HepG2 (cell line): ENCODE data around the gene EBF3.

Experiments
- BRCA1 ChIP-seq: sonication (generic); formaldehyde crosslinking; IDR thresholded peaks from 2 replicates; pipeline ENCODE4 v1.4.0; 2020; ENCODE audit warnings: missing genetic modification reagents
- CBX1 ChIP-seq: IDR thresholded peaks from one replicate; pipeline ENCODE4 v1.6.1; 2016; ENCODE audit warnings: antibody characterized with exemption, low read depth
- HNRNPL ChIP-seq: fragments of 200-400 bp; formaldehyde crosslinking; IDR thresholded peaks from 2 replicates; pipeline ENCODE4 v1.6.1; 2017; ENCODE audit warnings: mild to moderate bottlenecking, low read depth, low read length
- KDM4B ChIP-seq: sonication (generic); formaldehyde crosslinking; IDR thresholded peaks from 2 replicates; pipeline ENCODE4 v1.4.0; 2020; ENCODE audit warnings: missing genetic modification reagents
- NR2C2 ChIP-seq: sonication (generic); formaldehyde crosslinking; IDR thresholded peaks from 2 replicates; pipeline ENCODE4 v1.4.0; 2020; ENCODE audit warnings: missing genetic modification reagents, mild to moderate bottlenecking, moderate library complexity, borderline replicate concordance
- POLR2A ChIP-seq, 2 experiments: IDR thresholded peaks; 2 replicates each; pipeline ENCODE4 v1.6.1; 2011; ENCODE audit warnings: low read depth in 2 of 2, low read length in 2 of 2, mild to moderate bottlenecking in 1 of 2, moderate library complexity in 1 of 2; ENCODE audit not compliant: insufficient read depth in 1 of 2
- POLR2AphosphoS5 ChIP-seq: IDR thresholded peaks from 2 replicates; pipeline ENCODE4 v1.6.1; 2012; ENCODE audit warnings: low read depth, low read length
- SIX4 ChIP-seq: sonication (generic); formaldehyde crosslinking; IDR thresholded peaks from 2 replicates; pipeline ENCODE4 v1.4.0; 2020; ENCODE audit warnings: missing genetic modification reagents
- ZFP36L2 ChIP-seq: sonication (generic); formaldehyde crosslinking; IDR thresholded peaks from 2 replicates; pipeline ENCODE4 v1.4.0; 2020; ENCODE audit warnings: missing genetic modification reagents
- ZNF24 ChIP-seq: fragments of 450-650 bp; IDR thresholded peaks from 2 replicates; pipeline ENCODE4 v1.6.1; 2017; ENCODE audit warnings: antibody characterized with exemption, mild to moderate bottlenecking
- ZNF317 ChIP-seq: sonication (generic); formaldehyde crosslinking; IDR thresholded peaks from 2 replicates; pipeline ENCODE4 v1.5.0; 2020; ENCODE audit warnings: mild to moderate bottlenecking, missing genetic modification reagents
- ZNF780A ChIP-seq: sonication (generic); formaldehyde crosslinking; IDR thresholded peaks from 2 replicates; pipeline ENCODE4 v1.8.0; 2022; ENCODE audit warnings: mild to moderate bottlenecking, missing genetic modification reagents, moderate library complexity
- TF ChIP-seq, protein P1 (sequence below): sonication (generic); formaldehyde crosslinking; IDR thresholded peaks from 2 replicates; pipeline ENCODE4 v1.5.0; 2020; ENCODE audit warnings: mild to moderate bottlenecking, missing genetic modification reagents, moderate library complexity

DNA sequence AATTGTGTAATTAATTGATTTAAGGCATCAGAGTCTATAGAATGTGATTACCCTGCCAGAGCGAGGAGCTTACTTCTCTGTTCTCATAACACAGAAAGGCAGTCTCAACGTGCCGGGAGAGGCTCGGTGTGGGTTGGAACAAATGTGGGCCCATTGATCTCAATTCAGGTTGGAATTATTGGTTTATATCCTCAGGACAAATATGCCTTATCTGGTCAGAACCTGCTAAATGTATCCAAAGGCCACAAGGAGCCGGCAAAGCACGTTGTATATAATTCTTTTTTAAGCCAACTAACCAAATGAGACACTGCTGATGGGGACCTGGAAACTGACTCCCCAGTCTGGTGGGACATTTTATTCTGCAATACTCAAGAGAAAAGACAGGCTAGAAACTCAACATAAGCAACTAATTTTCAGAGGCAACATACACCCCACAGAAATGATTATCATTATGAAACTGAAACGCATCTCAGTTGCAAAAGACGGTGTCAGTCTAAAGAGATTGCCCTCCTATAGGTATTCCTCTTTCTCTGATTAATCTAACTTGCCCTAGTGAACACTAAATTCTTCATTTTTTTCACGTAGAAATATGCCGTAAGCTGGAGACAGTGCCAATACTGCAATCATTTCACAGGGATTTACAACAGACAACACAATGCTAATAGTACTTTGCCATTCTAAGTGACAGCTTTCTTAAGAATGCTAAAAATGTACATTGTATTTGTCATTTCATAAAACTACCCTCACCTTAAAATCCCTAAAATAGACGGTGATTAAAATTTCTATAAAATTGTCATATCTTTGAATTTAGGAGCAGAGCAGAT, 9.4 kb downstream of the EBF3 start:
- TF ChIP-seq SIX4 (CRISPR knock-in tag) (no peak), POLR2A (IDR thresholded peaks at IDR 0.05; ENCODE audit: insufficient read depth in 1 of 2, low read depth in 2 of 2, low read length in 2 of 2) (no peak), ZNF780A (CRISPR knock-in tag) (no peak), KDM4B (no peak), ZNF24 (no peak), ZNF317 (no peak), ZFP36L2 (CRISPR knock-in tag) (no peak), HNRNPL (no peak), BRCA1 (CRISPR knock-in tag) (no peak), POLR2AphosphoS5 (no peak), NR2C2 (CRISPR knock-in tag) (no peak), CBX1 (no peak)
- TF ChIP-seq, protein P1, sequence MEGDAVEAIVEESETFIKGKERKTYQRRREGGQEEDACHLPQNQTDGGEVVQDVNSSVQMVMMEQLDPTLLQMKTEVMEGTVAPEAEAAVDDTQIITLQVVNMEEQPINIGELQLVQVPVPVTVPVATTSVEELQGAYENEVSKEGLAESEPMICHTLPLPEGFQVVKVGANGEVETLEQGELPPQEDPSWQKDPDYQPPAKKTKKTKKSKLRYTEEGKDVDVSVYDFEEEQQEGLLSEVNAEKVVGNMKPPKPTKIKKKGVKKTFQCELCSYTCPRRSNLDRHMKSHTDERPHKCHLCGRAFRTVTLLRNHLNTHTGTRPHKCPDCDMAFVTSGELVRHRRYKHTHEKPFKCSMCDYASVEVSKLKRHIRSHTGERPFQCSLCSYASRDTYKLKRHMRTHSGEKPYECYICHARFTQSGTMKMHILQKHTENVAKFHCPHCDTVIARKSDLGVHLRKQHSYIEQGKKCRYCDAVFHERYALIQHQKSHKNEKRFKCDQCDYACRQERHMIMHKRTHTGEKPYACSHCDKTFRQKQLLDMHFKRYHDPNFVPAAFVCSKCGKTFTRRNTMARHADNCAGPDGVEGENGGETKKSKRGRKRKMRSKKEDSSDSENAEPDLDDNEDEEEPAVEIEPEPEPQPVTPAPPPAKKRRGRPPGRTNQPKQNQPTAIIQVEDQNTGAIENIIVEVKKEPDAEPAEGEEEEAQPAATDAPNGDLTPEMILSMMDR (CRISPR knock-in tag), result no peak
